OCI-LY1 (cell line): ENCODE measurements around the gene NID2.

Experiments used
- EZH2 ChIP-seq: fragments of 200-600 bp; sonication (generic), shearing (Covaris generic); IDR thresholded peaks from 2 replicates; pipeline ENCODE4 v1.8.0; 2017; ENCODE audit warnings: borderline replicate concordance, mixed run types, mild to moderate bottlenecking, antibody characterized with exemption, low read length, moderate library complexity, mixed read lengths
- TF ChIP-seq, protein P1 (sequence below): fragments of 200-600 bp; sonication (generic), shearing (Covaris generic); IDR thresholded peaks from 2 replicates; pipeline ENCODE4 v1.5.1; 2017; ENCODE audit warnings: mild to moderate bottlenecking, antibody characterized with exemption, low read length, moderate library complexity, mixed read lengths

DNA sequence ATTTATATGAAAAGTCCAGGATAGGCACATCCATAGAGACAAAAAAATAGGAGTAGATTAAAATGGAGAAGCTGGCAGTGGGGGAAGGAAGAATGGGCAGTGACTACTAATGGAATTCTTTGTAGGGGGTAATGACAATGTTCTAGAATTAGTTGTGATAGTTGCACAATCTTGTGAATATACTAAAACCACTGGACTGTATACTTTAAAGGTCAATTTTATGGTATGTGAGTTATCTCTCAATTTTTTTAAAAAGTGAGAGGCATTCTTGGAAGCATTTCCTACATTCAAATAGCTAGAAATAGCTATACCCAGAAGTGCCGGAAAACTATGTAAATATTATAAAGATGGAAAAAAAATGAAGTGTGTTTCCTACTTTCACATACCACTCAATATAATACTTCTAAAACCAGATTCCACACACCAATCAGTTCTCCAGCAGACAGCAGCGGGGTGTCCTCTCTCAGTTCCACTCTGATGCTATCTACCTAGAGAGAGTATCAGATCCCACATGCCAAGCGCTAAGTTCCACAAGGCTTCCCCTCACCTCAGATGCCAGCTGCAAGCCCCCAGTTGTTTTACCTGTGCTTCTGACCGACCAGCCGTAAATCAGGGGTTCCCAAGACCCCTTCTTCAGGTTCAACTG, 41.7 kb upstream of the NID2 start:
- TF ChIP-seq, protein P1, sequence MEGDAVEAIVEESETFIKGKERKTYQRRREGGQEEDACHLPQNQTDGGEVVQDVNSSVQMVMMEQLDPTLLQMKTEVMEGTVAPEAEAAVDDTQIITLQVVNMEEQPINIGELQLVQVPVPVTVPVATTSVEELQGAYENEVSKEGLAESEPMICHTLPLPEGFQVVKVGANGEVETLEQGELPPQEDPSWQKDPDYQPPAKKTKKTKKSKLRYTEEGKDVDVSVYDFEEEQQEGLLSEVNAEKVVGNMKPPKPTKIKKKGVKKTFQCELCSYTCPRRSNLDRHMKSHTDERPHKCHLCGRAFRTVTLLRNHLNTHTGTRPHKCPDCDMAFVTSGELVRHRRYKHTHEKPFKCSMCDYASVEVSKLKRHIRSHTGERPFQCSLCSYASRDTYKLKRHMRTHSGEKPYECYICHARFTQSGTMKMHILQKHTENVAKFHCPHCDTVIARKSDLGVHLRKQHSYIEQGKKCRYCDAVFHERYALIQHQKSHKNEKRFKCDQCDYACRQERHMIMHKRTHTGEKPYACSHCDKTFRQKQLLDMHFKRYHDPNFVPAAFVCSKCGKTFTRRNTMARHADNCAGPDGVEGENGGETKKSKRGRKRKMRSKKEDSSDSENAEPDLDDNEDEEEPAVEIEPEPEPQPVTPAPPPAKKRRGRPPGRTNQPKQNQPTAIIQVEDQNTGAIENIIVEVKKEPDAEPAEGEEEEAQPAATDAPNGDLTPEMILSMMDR = no peak
- TF ChIP-seq EZH2 = no peak
